Measurements from ENCODE around the gene SLC31A1. TPM values are rescaled to one million over a fixed set of nuclear protein-coding genes. Genes with fewer than 3 reads are reported as not detected.

SLC31A1 gene
- total RNA-seq, 1 donor from 2014 or later: 28.5 TPM

DNA sequence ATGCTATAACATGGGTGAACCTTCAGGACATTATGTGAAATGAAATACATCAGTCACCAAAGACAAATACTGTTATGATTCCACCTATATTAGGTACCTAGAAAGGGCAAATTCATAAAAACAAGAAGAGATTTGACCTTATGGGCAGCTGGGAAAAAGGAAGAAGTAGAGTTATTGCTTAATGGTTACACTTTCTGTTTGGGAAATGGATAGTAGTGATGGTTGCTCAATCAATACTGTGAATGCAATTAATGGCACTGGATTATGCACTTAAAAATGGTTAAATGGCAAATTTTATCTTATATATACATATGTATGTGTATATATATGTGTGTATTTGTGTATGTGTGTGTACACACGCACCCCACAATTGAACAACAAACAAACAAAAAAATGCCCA lies 15.5 kb upstream of the SLC31A1 start:
- H3K36me3 Mint-ChIP-seq (ENCODE audit: insufficient read depth): peaks cover 17% of the 10 kb centered on the region
- TF ChIP-seq, protein P1, sequence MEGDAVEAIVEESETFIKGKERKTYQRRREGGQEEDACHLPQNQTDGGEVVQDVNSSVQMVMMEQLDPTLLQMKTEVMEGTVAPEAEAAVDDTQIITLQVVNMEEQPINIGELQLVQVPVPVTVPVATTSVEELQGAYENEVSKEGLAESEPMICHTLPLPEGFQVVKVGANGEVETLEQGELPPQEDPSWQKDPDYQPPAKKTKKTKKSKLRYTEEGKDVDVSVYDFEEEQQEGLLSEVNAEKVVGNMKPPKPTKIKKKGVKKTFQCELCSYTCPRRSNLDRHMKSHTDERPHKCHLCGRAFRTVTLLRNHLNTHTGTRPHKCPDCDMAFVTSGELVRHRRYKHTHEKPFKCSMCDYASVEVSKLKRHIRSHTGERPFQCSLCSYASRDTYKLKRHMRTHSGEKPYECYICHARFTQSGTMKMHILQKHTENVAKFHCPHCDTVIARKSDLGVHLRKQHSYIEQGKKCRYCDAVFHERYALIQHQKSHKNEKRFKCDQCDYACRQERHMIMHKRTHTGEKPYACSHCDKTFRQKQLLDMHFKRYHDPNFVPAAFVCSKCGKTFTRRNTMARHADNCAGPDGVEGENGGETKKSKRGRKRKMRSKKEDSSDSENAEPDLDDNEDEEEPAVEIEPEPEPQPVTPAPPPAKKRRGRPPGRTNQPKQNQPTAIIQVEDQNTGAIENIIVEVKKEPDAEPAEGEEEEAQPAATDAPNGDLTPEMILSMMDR (IDR thresholded peaks at IDR 0.05; ENCODE audit: unreplicated experiment): no peak
- H3K27me3 Mint-ChIP-seq: no peaks in the 10 kb centered on the region
- no peak overlapping the region for H3K27ac Mint-ChIP-seq
- no peaks in the 10 kb centered on the region for H3K9me3 Mint-ChIP-seq (ENCODE audit: low read depth)
- no peak for DNase-seq (ENCODE audit: low spot score, unreplicated experiment)
- no peaks in the 10 kb centered on the region for H3K4me1 Mint-ChIP-seq (ENCODE audit: low read depth)
- no peak overlapping the region for H3K4me3 Mint-ChIP-seq (ENCODE audit: low read depth)

DNA sequence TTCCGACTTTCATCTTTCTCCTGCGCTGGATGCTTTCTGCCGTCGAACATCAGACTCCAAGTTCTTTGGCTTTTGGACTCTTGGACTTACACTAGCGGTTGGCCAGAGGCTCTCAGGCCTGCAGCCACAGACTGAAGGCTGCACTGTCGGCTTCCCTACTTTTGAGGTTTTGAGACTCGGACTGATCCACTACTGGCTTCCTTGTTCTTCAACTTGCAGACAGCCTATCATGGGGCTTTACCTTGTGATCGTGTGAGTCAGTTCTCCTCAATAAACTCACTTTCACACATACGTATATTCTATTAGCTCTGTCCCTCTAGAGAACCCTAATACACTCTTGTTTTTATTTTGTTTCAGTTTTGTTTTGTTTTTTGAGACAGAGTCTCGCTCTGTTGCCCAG lies 10.5 kb upstream of the SLC31A1 start:
- H3K27me3 Mint-ChIP-seq: no peaks in the 10 kb centered on the region
- H3K9me3 Mint-ChIP-seq (ENCODE audit: low read depth): no peaks in the 10 kb centered on the region
- no peak for DNase-seq (ENCODE audit: low spot score, unreplicated experiment)
- H3K27ac Mint-ChIP-seq: peak overlapping the region; percentile 43
- no peak overlapping the region for H3K4me3 Mint-ChIP-seq (ENCODE audit: low read depth)
- peaks cover 7% of the 10 kb centered on the region for H3K4me1 Mint-ChIP-seq (ENCODE audit: low read depth)
- TF ChIP-seq, protein P1 (IDR thresholded peaks at IDR 0.05; ENCODE audit: unreplicated experiment): no peak
- H3K36me3 Mint-ChIP-seq (ENCODE audit: insufficient read depth): peaks cover 12% of the 10 kb centered on the region

DNA sequence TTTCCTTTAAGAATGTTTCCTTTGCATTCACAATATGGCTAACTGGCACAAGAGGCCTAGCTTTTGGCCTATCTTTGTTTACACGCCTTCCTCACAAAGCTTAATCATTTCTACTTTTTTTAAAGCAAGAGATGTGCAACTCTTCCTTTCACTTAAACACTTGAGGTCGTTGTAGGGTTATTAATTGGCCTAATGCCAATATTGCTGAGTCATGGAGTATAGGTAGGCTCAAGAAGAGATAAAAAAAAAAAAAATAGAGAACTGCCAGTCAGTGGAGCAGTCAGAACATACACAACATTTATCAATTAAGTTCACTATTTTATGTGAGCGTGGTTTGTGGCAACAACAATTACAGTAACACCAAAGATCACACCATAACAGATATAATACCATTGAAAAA lies 6.2 kb upstream of the SLC31A1 start:
- H3K27me3 Mint-ChIP-seq: no peaks in the 10 kb centered on the region
- peaks cover 7% of the 10 kb centered on the region for H3K36me3 Mint-ChIP-seq (ENCODE audit: insufficient read depth)
- no peak overlapping the region for H3K4me3 Mint-ChIP-seq (ENCODE audit: low read depth)
- TF ChIP-seq, protein P1 (IDR thresholded peaks at IDR 0.05; ENCODE audit: unreplicated experiment): no peak
- H3K4me1 Mint-ChIP-seq (ENCODE audit: low read depth): peaks cover 27% of the 10 kb centered on the region
- DNase-seq (ENCODE audit: low spot score, unreplicated experiment): no peak
- H3K27ac Mint-ChIP-seq: no peak overlapping the region
- no peaks in the 10 kb centered on the region for H3K9me3 Mint-ChIP-seq (ENCODE audit: low read depth)

- H3K4me1 Mint-ChIP-seq (ENCODE audit: low read depth): peaks cover 31% of the 10 kb centered on the region
- H3K27me3 Mint-ChIP-seq: no peaks in the 10 kb centered on the region
- TF ChIP-seq, protein P1 (IDR thresholded peaks at IDR 0.05; ENCODE audit: unreplicated experiment): no peak
- H3K27ac Mint-ChIP-seq: no peak overlapping the region
- no peaks in the 10 kb centered on the region for H3K9me3 Mint-ChIP-seq (ENCODE audit: low read depth)
- no peak for DNase-seq (ENCODE audit: low spot score, unreplicated experiment)
- no peak overlapping the region for H3K4me3 Mint-ChIP-seq (ENCODE audit: low read depth)
- H3K36me3 Mint-ChIP-seq (ENCODE audit: insufficient read depth): peaks cover 7% of the 10 kb centered on the region
These were observed 4.9 kb upstream of the SLC31A1 start for GRCh38 chr9:113216406-113216805.

DNA sequence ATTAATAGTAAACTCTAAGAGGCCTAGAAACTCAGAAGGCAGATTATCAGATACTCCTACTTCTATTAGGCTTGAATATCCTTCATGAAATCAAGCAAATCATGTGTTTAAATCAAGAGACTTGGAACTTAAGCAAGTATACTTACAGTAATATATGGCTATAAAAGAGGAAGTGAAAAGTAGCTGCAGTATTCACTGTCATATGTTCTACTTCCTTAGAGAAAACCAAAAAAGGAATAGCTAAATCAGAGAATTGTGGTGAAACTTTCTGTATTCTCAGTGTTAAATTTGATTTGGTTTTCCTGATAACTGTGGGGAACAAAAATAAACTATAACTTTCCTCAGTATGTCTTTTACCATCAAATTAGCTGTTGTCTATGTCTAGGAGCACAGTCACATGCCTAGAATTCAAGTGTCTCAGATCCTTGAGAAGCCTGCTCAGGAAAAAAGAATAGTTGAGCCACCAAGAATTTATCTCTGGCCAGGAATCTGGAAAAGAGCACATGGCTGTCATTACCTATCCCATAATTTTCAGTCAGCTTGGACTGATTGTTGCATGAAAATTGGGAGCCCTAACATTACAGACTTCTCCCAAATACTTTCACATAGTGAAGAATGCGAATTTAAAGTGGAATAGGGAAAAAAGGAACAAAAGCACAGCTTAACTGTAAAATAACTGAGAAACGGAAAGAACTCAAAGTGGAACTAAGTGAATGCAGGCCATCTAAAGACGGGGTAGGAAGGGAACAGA lies 2.0 kb upstream of the SLC31A1 start:
- H3K4me3 Mint-ChIP-seq (ENCODE audit: low read depth): peak overlapping the region; percentile 89
- TF ChIP-seq, protein P1 (IDR thresholded peaks at IDR 0.05; ENCODE audit: unreplicated experiment): no peak
- H3K9me3 Mint-ChIP-seq (ENCODE audit: low read depth): no peaks in the 10 kb centered on the region
- H3K4me1 Mint-ChIP-seq (ENCODE audit: low read depth): peaks cover 45% of the 10 kb centered on the region
- no peak for DNase-seq (ENCODE audit: low spot score, unreplicated experiment)
- H3K27ac Mint-ChIP-seq: peak overlapping the region; percentile 0
- peaks cover 2% of the 10 kb centered on the region for H3K36me3 Mint-ChIP-seq (ENCODE audit: insufficient read depth)
- H3K27me3 Mint-ChIP-seq: no peaks in the 10 kb centered on the region
